Ovary (tissue), 3 donors: ENCODE results near the gene PARD3.

Source experiments
- EP300 ChIP-seq: sonication (generic); formaldehyde crosslinking; IDR thresholded peaks from one replicate; pipeline ENCODE4 v1.6.1; 2017; ENCODE audit warnings: antibody characterized with exemption
- POLR2A ChIP-seq: fragments of 450-650 bp; IDR thresholded peaks from one replicate; pipeline ENCODE4 v1.6.1; 2017; ENCODE audit warnings: antibody characterized with exemption, mild to moderate bottlenecking, moderate library complexity
- TF ChIP-seq, protein P1 (sequence below), 3 donors: fragments of 450-650 bp in 2 of 3; fragments of 200-600 bp in 1 of 3; IDR thresholded peaks; one replicate each; pipeline versions ENCODE4 v1.5.1 to v1.8.0; 2016 to 2022; ENCODE audit warnings: antibody characterized with exemption in 3 of 3, mild to moderate bottlenecking in 1 of 3
- donor health status: DM: no; HTN: no; CAD: no.

DNA sequence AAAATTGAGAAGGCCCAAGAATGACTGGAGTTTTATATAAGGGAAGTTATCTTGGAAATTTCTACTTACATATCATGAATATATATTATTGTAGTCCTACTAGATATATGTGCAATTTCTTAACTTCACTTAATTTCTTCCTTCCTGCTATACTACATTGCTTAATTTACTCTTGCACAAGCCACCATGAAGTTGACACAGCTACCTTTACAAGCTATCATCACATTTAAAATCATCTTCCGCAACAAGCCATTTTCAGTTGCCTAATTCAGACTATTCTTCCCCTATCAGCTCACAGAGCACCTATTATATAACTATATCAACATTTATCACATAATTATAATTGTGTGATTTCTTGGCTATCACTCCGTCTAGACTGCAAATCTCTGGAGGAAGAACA is 418.4 kb downstream of the PARD3 start:
- TF ChIP-seq POLR2A (no peak), EP300 (no peak)
- TF ChIP-seq, protein P1, sequence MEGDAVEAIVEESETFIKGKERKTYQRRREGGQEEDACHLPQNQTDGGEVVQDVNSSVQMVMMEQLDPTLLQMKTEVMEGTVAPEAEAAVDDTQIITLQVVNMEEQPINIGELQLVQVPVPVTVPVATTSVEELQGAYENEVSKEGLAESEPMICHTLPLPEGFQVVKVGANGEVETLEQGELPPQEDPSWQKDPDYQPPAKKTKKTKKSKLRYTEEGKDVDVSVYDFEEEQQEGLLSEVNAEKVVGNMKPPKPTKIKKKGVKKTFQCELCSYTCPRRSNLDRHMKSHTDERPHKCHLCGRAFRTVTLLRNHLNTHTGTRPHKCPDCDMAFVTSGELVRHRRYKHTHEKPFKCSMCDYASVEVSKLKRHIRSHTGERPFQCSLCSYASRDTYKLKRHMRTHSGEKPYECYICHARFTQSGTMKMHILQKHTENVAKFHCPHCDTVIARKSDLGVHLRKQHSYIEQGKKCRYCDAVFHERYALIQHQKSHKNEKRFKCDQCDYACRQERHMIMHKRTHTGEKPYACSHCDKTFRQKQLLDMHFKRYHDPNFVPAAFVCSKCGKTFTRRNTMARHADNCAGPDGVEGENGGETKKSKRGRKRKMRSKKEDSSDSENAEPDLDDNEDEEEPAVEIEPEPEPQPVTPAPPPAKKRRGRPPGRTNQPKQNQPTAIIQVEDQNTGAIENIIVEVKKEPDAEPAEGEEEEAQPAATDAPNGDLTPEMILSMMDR (IDR thresholded peaks at IDR 0.05): no peak
